Measurements from ENCODE around the gene STOML2.

DNA sequence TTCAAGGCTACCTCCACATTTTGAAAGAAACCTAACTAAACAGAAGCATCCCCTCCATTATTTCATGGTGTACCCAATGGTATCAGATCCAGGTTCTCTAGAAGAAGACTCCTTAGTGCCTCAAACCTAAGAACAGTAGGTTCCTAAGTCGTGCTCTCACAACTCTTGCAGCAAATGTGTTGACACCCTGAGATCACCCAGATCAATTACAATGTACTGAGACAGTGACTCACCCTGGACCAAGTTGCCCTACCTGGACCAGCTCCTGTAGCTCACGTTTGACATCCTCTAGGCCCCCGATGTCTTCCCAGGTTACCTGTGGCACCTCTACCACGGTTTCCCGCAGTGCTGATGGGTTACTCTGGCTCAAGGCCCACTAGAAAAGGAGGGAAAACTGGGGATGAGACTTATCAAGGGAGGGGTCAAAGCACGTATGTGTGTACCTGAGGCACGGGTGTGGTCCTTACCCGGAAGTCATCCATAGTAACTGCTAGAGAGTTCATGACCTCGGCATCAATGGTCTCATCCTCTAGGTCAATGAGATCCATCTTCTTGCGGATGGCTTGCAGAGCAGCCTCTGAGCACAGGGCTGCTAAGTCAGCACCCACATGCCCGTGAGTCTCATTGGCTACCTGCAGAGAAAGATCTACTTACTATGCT, 42.3 kb downstream of the STOML2 start:
- TF ChIP-seq CTCF (IDR thresholded peaks at IDR 0.05; ENCODE audit: extremely low read depth in 1 of 2, insufficient read depth in 1 of 2, low read depth in 1 of 2, low read length in 2 of 2), result no peak
- TF ChIP-seq EZH2 (IDR thresholded peaks at IDR 0.05; ENCODE audit: borderline replicate concordance, low read depth, low read length, severe bottlenecking), result no peak
- no peak for TF ChIP-seq POLR2AphosphoS5 (IDR thresholded peaks at IDR 0.05; ENCODE audit: insufficient read depth, low read depth, low read length)
- no peak for TF ChIP-seq JUN (IDR thresholded peaks at IDR 0.05; ENCODE audit: borderline replicate concordance, insufficient read depth, insufficient read length, low read depth)

Measured in endothelial cell of umbilical vein (primary cell).